NCI-H187 (cell line): ENCODE measurements around the gene PCA3.

Experiments
- DNase-seq, 2 experiments: peaks; one replicate each; lab custom pipeline; 2025; lab: John Stamatoyannopoulos, UW

The PCA3 gene

DNA sequence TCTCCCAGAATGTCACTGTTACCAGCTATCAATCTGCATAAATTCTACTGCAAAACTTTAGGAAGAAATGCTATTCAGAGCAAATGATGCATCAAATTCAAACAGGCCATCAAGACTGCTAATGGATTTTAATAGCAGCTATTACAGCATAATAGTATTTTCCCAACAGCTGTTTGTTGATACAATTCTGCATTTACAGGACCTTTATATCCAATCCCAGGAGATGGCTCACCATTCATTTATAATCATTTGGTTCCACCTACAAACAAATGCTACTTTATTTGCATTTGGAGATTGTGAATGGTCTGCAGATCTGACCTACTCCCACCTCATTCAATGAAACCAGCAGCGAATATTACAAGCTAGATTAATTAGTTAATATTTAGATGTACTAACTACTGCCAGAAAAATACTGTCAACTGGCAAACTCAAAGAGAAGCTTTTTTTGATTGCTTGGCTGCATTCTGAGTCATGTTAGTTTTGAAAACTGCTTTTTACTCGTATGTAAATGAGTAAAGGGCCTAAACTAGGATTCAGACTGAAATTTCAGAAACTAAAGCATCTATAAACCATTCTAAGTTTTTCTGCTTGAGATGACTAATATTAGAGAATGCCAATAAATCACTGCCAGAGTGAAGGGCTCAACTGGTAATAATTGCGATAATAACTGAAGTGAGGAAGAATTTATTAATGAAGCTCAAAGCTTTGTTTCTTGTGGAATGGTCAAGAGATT lies 7.1 kb upstream of the PCA3 start:
- no peak for DNase-seq

DNA sequence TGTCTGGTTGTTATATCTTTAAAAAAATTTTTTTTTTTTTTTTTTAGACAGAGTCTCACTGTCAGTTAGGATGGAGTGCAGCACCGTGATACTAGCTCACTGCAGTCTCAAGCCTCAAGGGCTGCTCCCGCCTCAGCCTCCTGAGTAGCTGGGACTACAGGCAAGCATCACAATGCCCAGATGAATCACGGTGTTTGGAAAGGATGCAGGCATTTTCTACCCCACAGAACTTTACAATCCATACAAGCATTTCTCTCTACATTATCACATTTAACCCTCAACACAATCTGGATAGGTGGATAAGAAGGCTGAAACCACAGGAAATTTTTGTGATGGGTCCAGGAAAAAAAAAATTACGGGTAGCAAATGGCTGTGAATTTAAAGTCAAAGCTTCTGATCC lies 5.8 kb upstream of the PCA3 start:
- no peak for DNase-seq

DNA sequence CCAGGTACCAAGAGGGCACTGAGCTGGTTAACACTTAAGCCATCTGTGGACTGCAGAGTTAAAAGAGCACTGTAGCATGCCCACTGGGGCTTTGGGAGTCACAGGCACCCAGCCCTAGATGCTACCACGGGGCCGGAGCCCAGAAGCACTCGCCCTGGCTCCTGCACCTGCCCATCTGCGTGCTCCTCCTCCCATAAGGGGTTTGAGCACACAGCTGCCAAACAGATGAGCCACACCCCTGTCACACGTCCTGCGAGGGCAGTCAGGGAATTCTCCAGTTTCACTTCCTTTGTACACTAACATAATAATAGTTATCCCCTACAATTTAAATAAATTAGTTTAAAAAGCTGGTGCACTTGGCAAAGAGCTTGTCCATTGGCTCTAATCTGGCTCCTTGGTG lies 4.5 kb upstream of the PCA3 start:
- DNase-seq = no peak

DNA sequence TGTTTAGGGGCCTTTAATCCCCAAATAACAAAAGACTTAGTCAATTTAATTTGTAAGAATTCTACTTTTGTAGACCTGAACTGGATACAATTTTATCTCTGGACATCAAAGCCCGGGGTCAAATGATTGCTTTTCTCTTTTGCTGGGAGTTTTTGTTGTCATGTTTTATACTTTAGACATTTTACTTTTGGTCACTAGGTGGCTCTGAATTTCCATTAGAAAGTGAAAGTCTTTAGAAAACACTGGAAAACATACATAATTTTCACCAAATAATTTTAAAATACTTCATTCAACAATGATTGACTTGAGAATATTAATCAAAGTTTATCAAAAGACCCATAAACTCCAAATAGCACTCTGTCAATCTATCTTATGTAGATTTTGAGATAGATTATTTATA lies 2.8 kb upstream of the PCA3 start:
- no peak for DNase-seq

DNA sequence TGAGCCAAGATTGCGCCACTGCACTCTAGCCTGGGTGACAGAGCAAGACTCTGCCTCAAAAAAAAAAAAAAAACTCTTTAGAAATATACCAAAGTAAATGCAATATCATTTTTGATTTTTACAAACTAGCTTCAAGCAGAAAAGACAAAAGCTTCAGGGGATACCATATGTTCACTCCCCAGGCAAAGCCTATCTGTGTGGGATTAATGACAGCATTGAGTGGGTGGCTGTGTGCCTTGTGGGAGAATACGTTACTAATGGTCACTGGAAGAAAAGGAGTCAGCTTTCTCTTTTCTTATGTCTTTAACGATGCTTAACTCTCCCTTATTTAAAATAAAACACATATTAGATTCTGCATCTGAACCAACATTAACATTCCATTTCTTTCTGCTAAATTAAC lies 1.9 kb downstream of the PCA3 start:
- DNase-seq = no peak

DNA sequence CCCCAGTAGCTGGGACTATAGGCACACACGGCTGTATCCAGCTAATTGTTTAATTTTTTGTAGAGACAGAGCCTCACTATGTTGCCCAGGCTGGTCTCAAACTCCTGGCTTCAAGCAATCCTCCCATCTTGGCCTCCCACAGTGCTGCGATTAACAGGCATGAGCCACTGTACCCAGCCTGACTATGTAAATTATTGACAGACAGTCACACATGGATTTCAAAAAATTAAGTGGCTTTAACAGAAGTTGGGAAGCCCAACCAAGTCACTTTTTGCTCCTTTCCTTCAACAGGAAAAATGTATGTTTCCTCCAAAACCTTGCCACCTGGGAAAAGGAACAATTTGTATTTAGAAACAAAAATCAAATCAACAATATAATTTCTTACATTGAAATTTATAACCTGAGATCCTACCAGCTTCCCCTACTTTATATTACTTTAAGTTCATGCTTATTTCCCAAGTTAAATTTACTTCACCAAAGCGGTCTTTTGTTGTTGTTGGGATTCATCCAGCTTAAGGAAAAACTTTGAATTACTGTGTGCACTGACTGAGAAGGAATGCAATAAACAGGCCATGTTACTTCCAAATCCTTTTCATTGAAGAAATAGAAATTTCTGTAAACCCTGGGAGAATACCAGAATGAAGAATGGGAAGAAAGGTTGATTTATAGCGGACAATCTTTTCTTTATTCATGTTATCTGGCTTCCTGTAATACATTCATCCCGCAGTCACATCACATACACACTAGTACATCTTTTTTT lies 8.6 kb downstream of the PCA3 start:
- no peak for DNase-seq

DNA sequence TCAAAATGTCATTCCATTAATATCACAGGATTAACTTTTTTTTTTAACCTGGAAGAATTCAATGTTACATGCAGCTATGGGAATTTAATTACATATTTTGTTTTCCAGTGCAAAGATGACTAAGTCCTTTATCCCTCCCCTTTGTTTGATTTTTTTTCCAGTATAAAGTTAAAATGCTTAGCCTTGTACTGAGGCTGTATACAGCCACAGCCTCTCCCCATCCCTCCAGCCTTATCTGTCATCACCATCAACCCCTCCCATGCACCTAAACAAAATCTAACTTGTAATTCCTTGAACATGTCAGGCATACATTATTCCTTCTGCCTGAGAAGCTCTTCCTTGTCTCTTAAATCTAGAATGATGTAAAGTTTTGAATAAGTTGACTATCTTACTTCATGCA lies 20.6 kb downstream of the PCA3 start:
- no peak for DNase-seq

DNA sequence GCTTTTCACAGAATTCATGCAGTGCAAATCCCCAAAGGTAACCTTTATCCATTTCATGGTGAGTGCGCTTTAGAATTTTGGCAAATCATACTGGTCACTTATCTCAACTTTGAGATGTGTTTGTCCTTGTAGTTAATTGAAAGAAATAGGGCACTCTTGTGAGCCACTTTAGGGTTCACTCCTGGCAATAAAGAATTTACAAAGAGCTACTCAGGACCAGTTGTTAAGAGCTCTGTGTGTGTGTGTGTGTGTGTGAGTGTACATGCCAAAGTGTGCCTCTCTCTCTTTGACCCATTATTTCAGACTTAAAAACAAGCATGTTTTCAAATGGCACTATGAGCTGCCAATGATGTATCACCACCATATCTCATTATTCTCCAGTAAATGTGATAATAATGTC lies 21.3 kb downstream of the PCA3 start:
- no peak for DNase-seq

DNA sequence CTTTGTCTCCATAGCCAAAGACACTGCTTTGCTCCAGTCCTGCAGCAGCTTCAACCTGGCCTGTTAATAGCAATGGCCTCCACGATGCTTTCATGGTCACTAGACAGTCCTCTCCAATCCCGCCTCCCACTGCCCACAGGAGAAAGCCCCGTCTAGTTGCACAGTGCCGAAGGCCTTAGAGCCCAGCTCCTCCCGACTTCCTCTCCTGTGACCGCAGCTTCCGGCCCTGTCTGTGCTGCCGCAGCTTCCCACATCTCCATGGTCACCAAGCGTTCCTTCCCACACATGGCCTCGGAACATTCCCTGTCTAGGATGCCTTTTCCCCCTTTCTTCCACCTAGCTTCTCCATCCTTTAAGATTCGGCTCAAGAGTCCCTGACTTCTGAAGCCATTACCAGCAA lies 23.4 kb downstream of the PCA3 start:
- DNase-seq = no peak

DNA sequence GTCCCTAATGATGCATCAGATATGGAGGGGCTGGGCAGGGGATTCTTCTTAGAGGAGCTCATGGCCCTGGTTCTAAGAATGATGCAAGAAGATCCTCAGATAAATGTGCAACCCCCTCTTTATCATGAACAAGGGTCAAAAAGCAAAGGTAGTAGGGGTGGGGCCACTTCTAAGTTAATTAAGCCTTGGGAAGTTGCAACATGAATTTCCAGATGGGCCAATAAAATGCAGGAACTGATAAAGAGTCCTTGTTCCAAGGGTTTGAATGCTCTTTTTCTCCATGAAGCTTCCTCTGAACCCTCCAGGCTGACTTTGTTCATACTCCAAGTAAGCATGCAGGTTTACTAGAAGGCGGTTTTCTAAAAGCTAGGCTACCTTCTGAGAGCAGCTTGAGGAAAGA lies 25.6 kb downstream of the PCA3 start:
- DNase-seq = no peak

DNA sequence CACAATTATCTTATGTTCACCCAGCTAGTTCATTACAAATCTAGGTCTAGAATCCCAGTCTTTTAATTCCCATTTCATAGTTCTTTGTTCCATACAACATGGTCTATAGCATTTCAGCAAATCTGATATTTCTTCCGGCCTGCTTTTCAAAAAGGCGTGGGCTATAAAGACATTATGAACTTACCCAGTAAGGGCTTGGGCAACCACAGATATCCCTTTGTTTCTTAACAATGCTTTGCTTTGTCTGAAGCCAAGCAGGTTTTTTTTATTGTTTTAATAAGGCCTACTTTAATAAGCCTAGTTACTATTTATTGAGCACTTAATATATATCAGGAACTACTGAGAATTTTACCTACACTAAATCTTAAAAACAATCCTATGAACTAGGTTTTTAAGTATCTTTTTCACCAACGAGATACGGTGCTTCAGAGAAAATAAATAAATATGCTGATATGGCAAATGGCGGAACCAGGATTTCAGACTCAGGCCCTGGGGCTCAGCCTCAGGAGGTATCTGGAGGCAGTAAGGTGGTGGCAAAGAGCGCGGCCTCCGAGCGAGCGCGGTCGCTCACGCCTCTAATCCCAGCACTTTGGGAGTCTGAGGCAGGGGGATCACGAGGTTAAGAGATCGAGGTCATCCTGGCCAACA lies 29.7 kb downstream of the PCA3 start:
- no peak for DNase-seq

DNA sequence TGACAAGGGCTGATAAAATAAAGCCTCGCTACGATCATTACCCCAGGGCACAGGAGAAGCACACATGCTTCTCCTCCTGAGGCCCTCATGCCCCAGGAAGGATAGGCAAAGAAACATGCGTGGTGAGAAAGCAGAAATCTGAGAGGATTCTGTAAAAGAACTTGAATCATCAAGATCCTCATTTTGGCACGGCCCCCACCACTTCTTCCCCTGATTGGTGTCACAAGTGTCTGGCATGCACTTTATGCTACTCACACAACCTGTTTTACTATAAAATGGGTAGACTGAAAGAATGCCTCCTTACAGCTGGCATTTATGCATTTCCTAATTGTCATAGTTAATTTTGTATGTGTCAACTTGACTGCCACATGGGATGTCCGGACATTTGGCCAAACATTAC lies 32.1 kb downstream of the PCA3 start:
- DNase-seq = no peak

DNA sequence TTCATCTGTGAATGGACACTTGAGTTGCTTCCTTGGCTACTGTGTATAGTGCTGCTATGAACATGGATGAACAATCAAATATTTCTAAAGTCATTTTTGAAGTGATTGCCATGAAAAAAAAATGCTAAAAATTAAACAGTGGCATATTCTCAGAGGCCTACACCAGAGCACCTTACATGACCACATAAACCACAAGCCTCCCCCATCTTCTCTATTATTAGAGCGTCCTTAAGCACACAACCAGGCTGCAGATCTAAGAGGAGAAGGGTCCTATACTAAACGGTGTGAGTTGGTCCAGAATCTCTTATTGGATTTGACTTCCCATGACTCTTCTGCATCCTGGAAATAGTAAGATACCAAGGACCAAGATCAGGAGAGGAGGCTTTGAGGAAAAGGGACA lies 34.3 kb downstream of the PCA3 start:
- no peak for DNase-seq

DNA sequence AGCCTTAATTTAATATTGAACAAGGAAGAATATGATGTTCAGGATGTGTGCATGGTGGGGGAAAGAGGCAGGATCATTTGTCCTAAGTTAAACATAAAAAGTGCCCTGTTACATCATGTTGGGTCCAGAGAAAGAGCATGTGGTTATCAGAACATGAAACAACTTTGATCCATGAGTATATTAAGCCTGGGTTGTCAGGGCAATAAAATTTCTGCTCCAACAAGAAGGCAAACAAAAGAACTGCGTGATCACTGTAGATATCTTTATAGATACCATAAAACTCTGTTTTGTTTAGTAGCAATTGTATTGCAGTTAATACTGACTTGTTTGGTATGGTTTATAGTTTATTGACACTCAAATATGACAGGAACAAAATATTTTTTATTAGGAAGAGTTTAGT lies 35.2 kb downstream of the PCA3 start:
- no peak for DNase-seq

DNA sequence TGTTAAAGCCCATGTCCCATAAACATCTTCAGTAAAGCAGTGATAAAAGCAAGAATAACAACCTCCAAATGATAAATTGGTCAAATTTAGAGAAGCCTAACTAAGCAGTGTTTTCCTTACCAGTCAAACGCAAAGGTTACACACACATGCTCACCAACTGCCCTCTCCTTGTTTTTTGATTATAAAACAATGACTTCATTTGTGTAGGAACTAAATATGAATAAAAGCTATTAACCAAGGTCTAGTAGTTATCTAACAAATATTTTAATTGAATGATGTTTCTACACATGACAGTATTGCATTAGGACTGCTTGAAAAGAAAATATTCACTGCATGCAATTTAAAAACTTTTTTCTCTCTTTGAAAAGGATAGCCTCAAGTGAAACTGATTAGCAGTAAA lies 36.7 kb downstream of the PCA3 start:
- DNase-seq = no peak

DNA sequence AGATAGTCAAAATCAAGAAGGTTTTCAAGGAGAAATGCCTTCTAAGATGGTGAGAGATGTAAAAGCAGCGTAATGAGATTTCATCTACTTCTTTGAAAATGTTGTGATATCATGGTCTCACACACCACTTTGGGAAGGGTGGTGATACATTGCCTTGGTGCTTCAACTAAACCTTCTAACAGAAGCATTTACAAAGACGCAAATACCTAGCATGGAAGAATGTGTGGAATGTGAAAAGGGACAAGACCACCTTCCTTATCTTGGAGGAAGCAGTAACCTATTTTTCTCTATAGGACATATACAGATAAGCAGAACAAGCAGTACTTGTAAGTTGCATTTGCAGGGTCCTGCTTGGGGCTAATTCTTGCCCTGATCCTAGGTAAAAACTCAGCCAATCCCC lies 38.8 kb downstream of the PCA3 start:
- DNase-seq = no peak

DNA sequence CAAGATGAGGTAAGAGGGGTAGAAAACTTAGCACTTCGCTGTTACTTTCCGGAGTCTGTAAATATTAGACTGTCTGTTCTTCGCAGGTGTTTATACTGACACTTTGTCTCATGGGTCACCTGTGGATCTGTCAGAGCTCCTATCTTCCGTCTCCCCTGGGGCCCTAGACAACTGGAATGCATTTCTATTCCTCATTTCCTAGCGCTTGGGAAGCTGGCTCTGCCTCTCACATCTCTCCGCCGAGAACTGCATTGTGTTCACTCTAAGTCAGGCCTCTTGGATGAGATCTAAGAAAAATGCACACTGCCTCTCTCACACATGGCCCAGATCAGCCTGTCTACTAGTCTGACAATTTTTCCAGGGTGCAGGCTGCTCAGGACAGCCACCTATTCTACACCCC lies 39.5 kb downstream of the PCA3 start:
- no peak for DNase-seq

DNA sequence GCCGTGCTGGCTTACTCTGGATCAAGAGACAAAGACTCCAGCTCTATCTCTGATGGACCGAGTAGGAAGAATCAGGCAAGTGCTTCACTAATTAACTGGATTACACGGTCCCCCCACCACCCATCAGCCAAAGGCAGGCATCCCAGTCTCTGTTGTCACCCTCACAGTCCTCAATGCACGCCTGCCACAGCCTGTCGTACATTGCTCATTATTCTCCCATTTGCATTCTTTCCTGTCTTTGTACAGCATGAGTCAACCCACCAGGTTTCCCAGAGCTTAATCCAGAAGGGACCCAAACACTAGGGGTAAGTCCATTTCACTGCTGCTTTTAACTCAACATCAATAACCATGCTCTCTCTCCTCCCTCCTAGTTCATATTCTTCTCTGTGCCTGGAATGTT lies 44.4 kb downstream of the PCA3 start:
- DNase-seq = no peak

DNA sequence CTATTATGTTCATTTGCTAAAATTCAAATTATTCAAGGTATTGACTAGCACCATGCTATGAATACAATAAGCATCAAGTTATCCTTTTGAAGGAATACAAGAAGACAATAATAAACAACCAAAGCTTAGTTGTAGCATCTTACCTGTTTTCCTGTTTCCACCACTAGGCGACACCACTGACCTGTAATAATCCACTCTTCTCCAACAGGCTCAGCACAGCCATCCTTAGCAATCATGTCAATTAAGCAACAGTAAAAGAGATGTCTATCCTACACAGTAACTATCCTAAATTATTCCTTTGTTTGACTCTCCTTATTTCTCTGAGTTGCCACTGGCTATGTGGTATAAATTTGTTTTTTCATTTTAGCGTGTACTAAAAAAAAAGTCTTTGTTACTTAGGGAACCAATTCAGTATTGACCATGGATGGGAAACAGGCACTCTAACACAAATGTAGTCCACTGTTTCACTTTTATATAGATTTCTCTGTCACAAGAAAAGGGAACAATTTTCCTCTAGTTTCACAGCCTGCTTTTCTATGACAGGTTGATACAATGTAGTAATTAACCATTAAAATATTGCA lies 46.2 kb downstream of the PCA3 start:
- no peak for DNase-seq

DNA sequence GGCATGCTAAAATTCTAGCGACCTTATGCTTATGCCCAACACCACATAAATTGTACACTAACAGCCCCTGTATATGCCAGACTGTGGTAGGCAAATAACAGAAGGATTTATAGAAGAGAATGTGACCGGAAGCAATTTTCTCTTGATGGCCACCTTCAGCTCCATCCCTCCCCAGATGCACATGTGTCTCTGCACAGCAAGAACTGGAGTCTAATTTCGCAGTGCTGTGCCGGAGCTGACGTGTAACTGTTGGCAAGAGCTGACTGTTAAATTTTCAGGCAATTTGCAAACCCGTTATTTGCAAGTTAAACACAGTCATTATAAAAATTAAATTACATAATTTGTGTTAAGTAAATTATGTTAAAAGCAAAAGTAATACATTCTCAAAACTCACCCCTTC lies 48.4 kb downstream of the PCA3 start:
- no peak for DNase-seq

DNA sequence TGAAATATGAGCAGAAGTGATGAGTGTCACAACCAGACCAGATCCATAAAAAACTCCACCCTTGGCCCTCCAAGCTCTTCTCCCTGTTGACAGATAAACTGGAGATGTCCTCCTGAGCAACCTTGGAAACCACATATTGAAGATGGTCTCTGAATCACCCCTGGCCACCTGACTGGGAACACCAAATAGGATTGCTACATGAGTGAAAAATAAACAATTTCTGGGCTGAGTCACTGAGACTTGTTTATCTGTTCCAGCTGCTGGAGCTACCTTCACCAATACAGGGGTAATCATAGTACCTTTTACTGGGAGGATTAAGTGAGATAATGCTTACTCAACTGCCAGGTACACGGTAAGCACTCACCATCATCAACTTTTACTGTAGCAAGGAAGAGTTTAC lies 53.3 kb downstream of the PCA3 start:
- DNase-seq = no peak

DNA sequence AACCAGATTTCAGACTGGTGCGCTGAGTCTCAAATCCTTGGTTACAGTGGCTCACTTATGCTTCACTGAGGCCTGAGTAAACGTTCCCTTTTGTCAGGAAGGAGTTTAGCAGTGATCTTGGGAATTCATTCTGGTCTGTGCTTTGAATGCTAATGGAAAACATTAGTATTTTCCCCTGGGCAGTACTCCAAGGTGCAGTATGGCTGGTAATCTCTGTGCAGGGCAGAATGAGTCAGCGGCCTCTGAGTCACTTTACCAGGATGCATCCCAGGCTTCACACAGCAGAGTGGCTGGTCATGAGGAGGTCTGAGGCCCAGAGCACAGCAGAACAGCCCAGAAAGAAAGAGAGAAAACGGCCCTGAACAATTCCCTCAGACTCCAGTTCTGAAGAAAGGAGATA lies 54.0 kb downstream of the PCA3 start:
- no peak for DNase-seq

DNA sequence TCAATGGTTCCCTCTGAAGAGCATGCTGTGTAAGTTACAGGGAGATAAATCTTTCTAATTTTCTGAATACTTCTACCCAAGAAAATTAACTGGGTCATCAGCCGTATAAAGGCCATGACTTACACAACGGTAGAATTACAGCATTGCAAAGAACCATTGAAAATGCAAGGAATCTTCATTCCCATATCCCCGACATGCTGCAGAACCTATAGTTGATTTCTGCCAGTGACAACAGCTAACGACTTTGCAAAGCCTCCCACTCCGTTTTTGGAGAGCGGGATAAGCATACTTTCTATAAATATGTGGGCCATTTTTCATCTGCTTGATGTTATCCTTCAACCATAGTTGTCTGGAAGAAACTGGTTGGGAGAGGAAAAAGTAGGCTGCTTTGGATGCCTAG lies 56.2 kb downstream of the PCA3 start:
- no peak for DNase-seq
